GM18505 (cell line): ENCODE results near the gene HDAC10.

Source experiments
- ATAC-seq: cut with Tn5 transposase; IDR thresholded peaks from one replicate; pipeline ENCODE4 v1.9.1; 2021; ENCODE audit not compliant: unreplicated experiment
- POLR2A ChIP-seq: IDR thresholded peaks from 4 replicates; pipeline ENCODE4 v1.6.1; 2011; ENCODE audit warnings: borderline replicate concordance; ENCODE audit not compliant: insufficient read depth, insufficient read length; ENCODE audit errors: extremely low read depth

Gene HDAC10

GRCh38 chr22:50199829-50200460, 51.1 kb downstream of the HDAC10 start:
- peak; percentile 40 for TF ChIP-seq POLR2A
- no peak for ATAC-seq

GRCh38 chr22:50199251-50199721, 51.8 kb downstream of the HDAC10 start:
- no peak for TF ChIP-seq POLR2A
- no peak for ATAC-seq

- no peak for TF ChIP-seq POLR2A
- ATAC-seq = no peak
Measured at GRCh38 chr22:50198624-50199017, 52.4 kb downstream of the HDAC10 start.

GRCh38 chr22:50197856-50198623, 53.0 kb downstream of the HDAC10 start:
- no peak for ATAC-seq
- no peak for TF ChIP-seq POLR2A

- no peak for ATAC-seq
- TF ChIP-seq POLR2A = no peak
Measured at GRCh38 chr22:50197000-50197800, 53.9 kb downstream of the HDAC10 start.

- peak; percentile 22 for TF ChIP-seq POLR2A
- ATAC-seq = no peak
Measured at GRCh38 chr22:50196256-50196655, 54.8 kb downstream of the HDAC10 start.
